Kidney (tissue), 14 donors: ENCODE results near the gene RBP7. TPM values are rescaled to one million over a fixed set of nuclear protein-coding genes. Genes with fewer than 3 reads are reported as not detected.

Experiments used
- DNase-seq, 5 donors: peaks; one replicate each; pipeline ENCODE4 v3.0.0-alpha.2; 2013 to 2020
- FAIRE-seq: peaks from 2 replicates; lab custom pipeline; 2012; peaks lifted over from hg19 to GRCh38; lab: Jason Lieb, UNC
- H3K27ac ChIP-seq, 2 donors: one replicate each; pipeline ENCODE4 v1.7.0; 2013; ENCODE audit warnings: low read depth in 2 of 2, low read length in 2 of 2, inconsistent platforms in 1 of 2
- H3K27me3 ChIP-seq: one replicate; pipeline ENCODE4 v1.7.1; 2013; ENCODE audit warnings: low read length, inconsistent platforms; ENCODE audit not compliant: control insufficient read depth, insufficient read depth
- H3K36me3 ChIP-seq, 3 donors: one replicate each; pipeline versions ENCODE4 v1.7.0 to v1.7.1; 2013; ENCODE audit warnings: low read length in 3 of 3, control low read depth in 1 of 3, inconsistent platforms in 1 of 3; ENCODE audit not compliant: insufficient read depth in 3 of 3, control insufficient read depth in 2 of 3
- H3K4me1 ChIP-seq, 3 donors: one replicate each; pipeline versions ENCODE4 v1.7.0 to v1.7.1; 2013; ENCODE audit warnings: low read length in 3 of 3, inconsistent platforms in 1 of 3, low read depth in 1 of 3; ENCODE audit not compliant: control insufficient read depth in 2 of 3, insufficient read depth in 2 of 3
- H3K4me3 ChIP-seq, 3 donors: one replicate each; pipeline versions ENCODE4 v1.7.0 to v1.8.1; 2013; ENCODE audit warnings: low read length in 3 of 3, control low read depth in 1 of 3, inconsistent platforms in 1 of 3
- H3K9ac ChIP-seq, 3 donors: one replicate each; pipeline versions ENCODE4 v1.7.0 to v1.7.1; 2013; ENCODE audit warnings: low read length in 3 of 3, control low read depth in 1 of 3, inconsistent platforms in 1 of 3
- H3K9me3 ChIP-seq, 3 donors: one replicate each; pipeline versions ENCODE4 v1.7.0 to v1.7.1; 2013; ENCODE audit warnings: low read length in 3 of 3, control low read depth in 1 of 3, inconsistent platforms in 1 of 3; ENCODE audit not compliant: control insufficient read depth in 2 of 3, insufficient read depth in 1 of 3
- intact Hi-C: fragments of 100-400 bp; cut with DNase I; formaldehyde crosslinking; loops from one replicate; pipeline ENCODE4 v1.11.1; 2022
- polyA plus RNA-seq: library from polyadenylated mRNA; stranded (reverse); fragments of 350-450 nt; fragmentation: Illumina TruSeq; extraction: RNeasy Lipid Tissue Mini Kit (QIAGEN cat#74804); gene quantifications from one replicate; pipeline ENCODE4 v1.2.3, GENCODE V29; 2014; ENCODE audit warnings: low read depth, low replicate concordance; ENCODE audit not compliant: insufficient read depth
- total RNA-seq: library from RNA; stranded (reverse); fragmentation: NEBNext Ultra II Directional; extraction: Animal tissue kit (Norgen Biotek cat#: 25700); gene quantifications from one replicate; pipeline ENCODE4 v1.2.1, GENCODE V29; 2021
- TF ChIP-seq, protein P1 (sequence below): IDR thresholded peaks from 3 replicates; pipeline ENCODE4 v1.5.1; 2012; ENCODE audit warnings: mild to moderate bottlenecking, moderate library complexity, borderline replicate concordance; ENCODE audit not compliant: insufficient read depth; ENCODE audit errors: extremely low read depth
- donor health status: control.
- donor health status: control.
- donor health status: control.
- donor health status: control.
- donor health status: control.
- donor health status: DM: yes; HTN: yes; CAD: no.
- donor health status: Normal renal cell carcinoma (clear cell type).

RBP7 gene
- total and polyA plus RNA-seq, 2 donors from 2014 or later = 21.2 to 49.3 TPM

DNA sequence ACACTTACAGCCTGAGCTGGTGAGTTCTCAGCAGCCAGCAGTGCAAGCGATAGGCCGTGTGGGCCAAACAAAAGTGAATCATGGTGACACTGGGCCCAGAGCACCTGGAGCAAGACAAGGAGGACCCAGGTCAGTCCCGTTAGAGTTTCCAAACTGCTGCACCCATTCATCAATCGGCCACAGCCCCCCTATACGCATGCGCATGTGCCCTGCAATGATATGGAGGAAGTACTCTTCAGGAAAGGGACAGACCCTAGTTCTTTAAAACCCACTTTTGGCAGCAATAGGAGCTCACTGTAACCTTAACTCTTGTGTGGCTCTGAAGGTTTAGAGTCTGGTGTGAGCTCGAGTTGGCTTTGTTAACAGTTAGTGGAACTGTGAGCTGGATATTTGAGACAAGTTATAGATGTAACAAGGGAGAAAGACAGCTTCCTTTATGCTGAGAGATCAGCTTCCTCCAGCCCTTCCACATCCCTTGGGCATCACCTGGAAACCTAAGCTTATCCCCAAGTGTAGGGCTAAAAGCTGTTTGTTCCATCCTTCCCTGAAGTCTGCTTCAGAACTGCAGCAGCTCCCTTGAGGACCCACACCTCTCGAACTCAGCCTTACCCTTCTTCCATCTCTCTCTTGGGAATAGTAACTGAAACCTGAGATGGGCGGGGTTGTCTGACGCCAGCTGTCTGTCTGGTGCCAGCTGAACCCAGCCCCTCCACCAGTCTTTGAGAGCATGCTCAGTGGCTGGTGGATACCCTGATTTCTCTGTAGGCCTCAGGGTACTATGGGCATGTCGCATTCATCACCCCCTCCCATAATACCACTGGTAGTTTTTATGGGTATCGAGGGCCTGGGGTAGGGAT, 36.1 kb upstream of the RBP7 start:
- FAIRE-seq (no peak), DNase-seq (peak in 4 of 5 donors; percentile 51 to 73 (median 60))
- no peak overlapping the region for H3K4me3 ChIP-seq
- intact Hi-C loops = no loop called here
- no peaks in the 10 kb centered on the region for H3K36me3 ChIP-seq
- H3K4me1 ChIP-seq = no peaks in the 10 kb centered on the region
- no peak overlapping the region for H3K27ac ChIP-seq
- H3K27me3 ChIP-seq = no peaks in the 10 kb centered on the region
- no peak overlapping the region for H3K9ac ChIP-seq
- TF ChIP-seq, protein P1, sequence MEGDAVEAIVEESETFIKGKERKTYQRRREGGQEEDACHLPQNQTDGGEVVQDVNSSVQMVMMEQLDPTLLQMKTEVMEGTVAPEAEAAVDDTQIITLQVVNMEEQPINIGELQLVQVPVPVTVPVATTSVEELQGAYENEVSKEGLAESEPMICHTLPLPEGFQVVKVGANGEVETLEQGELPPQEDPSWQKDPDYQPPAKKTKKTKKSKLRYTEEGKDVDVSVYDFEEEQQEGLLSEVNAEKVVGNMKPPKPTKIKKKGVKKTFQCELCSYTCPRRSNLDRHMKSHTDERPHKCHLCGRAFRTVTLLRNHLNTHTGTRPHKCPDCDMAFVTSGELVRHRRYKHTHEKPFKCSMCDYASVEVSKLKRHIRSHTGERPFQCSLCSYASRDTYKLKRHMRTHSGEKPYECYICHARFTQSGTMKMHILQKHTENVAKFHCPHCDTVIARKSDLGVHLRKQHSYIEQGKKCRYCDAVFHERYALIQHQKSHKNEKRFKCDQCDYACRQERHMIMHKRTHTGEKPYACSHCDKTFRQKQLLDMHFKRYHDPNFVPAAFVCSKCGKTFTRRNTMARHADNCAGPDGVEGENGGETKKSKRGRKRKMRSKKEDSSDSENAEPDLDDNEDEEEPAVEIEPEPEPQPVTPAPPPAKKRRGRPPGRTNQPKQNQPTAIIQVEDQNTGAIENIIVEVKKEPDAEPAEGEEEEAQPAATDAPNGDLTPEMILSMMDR = no peak
- H3K9me3 ChIP-seq = no peaks in the 10 kb centered on the region

DNA sequence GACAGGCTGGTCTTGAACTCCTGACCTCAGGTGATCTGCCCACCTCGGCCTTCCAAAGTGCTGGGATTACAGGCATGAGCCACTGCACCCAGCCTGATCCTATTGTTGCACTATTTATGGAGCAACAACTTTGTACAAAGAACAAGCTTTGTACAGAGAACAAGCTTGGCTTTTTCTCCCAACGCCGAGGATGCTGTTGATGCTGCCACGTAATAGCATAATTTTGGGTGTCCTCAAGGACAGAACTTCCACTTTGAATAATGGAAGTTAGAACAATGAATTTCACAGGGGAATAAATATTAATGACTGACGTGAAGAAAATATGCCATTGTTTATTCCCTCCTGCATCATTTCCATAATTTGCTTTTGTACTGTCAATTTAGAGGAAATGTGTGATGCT, 12.8 kb upstream of the RBP7 start:
- H3K4me3 ChIP-seq = no peak overlapping the region
- H3K4me1 ChIP-seq = no peaks in the 10 kb centered on the region
- peaks cover 0 to 9% (median 7%) of the 10 kb centered on the region in 3 donors for H3K36me3 ChIP-seq
- H3K9me3 ChIP-seq = no peaks in the 10 kb centered on the region
- H3K27me3 ChIP-seq = no peaks in the 10 kb centered on the region
- intact Hi-C loops = no loop called here
- no peak for DNase-seq
- H3K27ac ChIP-seq = no peak overlapping the region
- TF ChIP-seq, protein P1 = no peak
- FAIRE-seq = no peak
- H3K9ac ChIP-seq = no peak overlapping the region

DNA sequence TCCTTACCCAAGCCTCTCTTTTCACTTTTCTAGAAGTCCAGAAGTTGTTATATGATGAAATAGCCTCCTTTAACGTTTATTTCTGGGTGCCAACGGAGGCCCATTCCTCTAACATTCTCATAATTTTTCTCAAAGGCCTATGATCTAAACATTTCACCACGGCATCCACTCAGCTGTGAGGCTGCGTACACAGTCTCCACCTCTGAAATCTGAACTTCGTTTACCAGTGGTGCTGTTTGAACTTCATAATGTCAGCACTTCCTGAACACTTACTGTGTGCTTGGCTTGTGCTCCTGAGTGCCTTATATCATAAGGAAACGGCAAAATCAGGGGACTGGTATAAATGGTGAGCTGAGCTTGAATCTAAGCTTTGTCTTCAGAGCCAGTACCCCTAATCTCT, 12.0 kb upstream of the RBP7 start:
- Histone ChIP-seq H3K9me3 (no peaks in the 10 kb centered on the region), H3K9ac (no peak overlapping the region), H3K4me1 (no peaks in the 10 kb centered on the region), H3K36me3 (peaks cover 0 to 9% (median 7%) of the 10 kb centered on the region in 3 donors), H3K27ac (no peak overlapping the region), H3K4me3 (no peak overlapping the region), H3K27me3 (no peaks in the 10 kb centered on the region)
- TF ChIP-seq, protein P1 = no peak
- DNase-seq = no peak
- intact Hi-C loops = no loop called here
- FAIRE-seq = no peak
